CD4-positive, alpha-beta T cell treated with Interferon alpha-2 for 1 hour (primary cell): ENCODE results near the gene CDK17.

Source experiments
- DNase-seq, 2 donors: peaks; one replicate each; pipeline ENCODE4 v3.0.0-alpha.2; 2020 to 2022

The CDK17 gene

GRCh38 chr12:96314723-96315122 lies 85.5 kb downstream of the CDK17 start:
- DNase-seq, result no peak

DNA sequence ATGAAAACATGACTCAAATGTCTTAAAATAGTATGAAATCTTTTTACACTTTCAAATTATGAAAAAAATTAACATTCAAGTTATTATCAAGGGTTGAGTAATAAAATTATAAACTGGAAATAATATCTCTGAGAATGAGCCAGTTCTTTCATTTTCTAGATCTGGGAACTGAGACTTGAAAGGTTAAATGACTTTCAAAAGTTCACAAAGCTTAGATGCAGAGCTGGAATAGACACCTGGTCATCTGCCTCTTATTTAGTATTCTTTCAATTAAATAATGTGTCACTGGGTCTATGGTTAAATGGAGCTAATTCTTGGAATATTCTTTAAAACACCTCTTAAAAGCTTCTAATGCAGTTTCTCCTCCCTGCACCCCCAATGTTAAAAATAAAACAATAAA lies 86.6 kb downstream of the CDK17 start:
- no peak for DNase-seq

GRCh38 chr12:96311191-96311590 lies 89.0 kb downstream of the CDK17 start:
- DNase-seq, result no peak

DNA sequence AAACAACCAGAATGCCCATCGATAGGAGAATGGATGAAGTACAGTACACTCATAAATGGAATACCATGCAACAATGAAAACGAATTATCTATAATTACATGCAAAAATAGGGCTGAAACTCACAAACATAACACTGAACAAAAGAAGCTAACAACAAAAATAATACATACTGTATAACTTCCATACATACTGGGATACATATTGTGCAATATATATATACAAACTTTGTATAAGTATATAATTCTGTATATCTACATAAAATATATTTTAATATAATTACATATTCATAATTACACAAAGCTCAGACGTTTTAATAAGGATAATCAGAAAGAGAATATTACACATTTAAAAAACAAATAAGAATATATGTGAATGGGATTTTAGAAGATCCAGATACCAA lies 90.2 kb downstream of the CDK17 start:
- no peak for DNase-seq

- DNase-seq, result no peak
Measured at GRCh38 chr12:96308881-96309280, 91.4 kb downstream of the CDK17 start.

DNA sequence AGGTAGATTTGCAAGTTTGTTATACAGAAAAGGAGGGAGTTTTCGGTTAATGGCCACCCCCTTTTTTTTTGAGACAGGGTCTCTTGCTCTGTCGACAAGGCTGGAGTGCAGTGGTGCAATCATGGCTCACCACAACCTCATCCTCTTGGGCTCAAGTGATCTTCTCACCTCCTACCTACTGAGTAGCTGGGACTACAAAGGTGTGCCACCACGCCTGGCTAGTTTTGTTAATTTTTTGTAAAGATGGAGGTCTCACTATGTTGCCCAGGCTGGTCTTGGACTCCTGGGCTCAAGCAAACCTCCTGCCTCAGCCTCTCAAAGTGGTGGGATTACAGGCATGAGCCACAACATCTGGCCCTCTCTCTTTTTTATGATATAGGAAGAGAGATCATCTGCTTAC lies 94.6 kb downstream of the CDK17 start:
- DNase-seq, result no peak

DNA sequence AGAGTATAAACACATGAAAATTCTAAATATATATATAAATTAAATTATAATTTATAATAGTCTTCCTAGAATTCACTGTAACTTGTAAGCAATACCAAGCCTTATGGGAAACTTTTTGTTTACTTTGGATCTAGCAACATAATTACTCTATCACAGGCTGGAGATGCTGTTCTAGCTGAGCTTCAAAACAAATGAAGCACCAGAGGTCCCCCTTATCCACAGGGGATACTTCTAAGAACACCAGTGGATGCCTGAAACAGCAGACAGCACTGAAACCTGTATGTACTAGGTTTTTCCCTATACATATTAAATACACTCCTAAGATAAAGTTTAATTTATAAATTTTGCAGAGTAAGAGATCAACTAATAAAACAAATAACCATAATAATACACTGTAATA lies 96.6 kb downstream of the CDK17 start:
- no peak for DNase-seq

- no peak for DNase-seq
Measured at GRCh38 chr12:96302687-96303310, 97.4 kb downstream of the CDK17 start.

DNA sequence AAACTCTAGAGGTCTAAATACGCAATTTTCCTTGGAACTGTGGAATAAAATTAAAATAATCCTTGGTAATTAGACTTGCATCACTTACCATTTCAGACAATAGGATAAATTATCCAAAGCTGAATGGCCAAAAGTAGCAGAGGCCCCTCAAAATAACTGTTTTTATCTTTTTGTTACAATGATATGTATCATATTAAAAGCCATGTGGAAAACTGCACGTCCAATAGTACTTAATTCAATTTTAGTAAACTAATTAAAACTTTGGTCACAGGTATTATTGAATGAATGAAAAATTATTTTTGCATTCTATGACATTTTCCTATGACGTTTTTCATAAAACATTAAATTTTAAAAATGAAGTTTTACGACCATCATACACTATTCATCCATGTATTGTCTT lies 98.5 kb downstream of the CDK17 start:
- no peak for DNase-seq

DNA sequence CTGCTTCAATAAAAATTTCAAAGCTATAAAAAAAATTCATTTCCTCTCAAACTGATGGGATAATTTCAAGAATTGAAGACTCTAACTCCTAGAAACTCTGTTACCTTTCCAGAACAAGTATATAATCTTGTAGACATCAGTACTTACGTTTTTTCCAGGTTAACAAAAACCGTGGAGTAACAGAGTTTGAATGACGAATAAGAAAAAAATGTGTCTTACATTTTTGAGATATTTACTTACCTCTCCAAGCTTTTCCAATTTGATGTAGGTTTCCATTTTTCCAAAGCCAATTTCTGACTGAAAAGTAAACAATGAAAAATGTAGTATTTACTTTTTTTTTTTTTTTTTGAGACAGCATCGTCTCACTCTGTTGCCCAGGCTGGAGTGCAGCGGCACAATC lies 100.2 kb downstream of the CDK17 start:
- DNase-seq, result no peak

GRCh38 chr12:96297504-96297903 lies 102.7 kb downstream of the CDK17 start:
- DNase-seq, result no peak

GRCh38 chr12:96295532-96296160 lies 104.6 kb downstream of the CDK17 start:
- DNase-seq, result no peak

DNA sequence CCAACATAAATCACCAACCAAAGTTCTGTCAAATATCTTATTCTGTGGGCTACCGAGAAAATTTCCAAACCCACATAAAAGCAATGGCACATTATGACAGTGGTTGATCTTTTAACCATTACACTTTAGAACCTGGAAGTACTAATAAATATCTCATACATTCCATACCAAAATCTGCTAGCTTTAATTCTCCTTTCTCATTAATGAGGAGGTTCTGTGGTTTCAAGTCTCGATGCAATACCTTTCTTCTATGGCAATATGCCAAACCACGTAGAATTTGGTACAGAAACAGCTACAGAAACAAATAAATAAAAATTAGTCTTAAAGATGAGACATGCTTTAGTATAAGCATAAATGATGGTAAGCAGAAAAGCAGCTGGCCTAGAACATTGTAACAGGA lies 105.4 kb downstream of the CDK17 start:
- DNase-seq, result peak in 1 of 2 donors; percentile 42

GRCh38 chr12:96293093-96293492 lies 107.1 kb downstream of the CDK17 start:
- DNase-seq, result no peak

GRCh38 chr12:96289067-96289466 lies 111.2 kb downstream of the CDK17 start:
- DNase-seq, result no peak

- no peak for DNase-seq
Measured at GRCh38 chr12:96285158-96285557, 115.1 kb downstream of the CDK17 start.

DNA sequence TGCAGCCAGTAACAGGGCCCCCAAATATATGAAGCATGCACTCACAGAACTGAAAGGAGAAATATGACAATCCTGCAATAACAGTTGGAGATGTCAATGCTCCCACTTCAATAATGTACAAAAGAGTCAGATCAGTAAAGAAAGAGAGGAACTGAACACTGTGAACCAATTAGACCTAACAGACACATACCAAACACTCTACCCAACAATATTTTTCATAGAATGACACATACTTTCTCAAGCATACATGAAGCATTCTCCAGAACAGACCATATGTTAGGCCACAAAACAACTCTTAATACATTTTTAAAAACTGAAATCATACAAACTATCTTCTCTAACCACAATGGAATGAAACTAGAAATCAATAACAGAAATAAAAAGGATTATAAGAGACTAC lies 125.9 kb downstream of the CDK17 start:
- DNase-seq, result no peak

- DNase-seq, result no peak
Measured at GRCh38 chr12:96271469-96272199, 128.6 kb downstream of the CDK17 start.

DNA sequence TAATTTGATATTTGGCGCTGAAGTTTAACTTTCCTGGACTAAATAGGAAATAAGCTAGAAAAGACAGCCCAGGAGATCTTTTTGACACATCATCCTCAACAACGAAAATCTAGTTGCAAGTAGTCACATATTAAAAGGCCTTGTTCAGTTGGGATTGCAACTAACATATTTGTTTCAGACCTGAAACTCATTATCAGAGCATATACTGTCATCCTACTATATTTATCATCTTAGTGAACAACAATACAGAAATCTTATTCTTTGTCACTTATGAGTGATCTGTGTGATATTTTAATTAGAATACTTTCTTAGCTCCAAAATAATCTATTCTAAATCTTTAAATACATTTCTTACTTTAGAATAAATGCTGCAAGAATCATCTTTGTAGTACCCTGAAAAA lies 134.0 kb downstream of the CDK17 start:
- no peak for DNase-seq

DNA sequence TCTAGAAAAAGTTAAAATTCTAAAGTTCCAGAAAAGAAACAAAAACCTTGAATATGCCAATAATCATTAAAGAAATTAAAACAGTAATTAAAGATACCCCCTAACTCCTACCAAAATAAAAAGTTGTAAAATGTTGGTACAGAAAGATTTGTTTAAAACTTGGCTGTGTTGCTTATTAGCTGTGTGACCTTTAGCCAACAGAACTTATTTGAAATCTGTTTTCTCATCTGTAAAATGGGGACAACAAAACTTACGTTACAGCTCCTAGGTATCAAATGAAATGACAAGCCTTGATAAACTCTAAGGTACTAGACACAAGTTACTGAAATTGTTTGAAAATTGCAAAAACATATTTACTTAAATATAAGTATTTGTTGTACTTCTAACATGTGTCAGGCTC lies 134.4 kb downstream of the CDK17 start:
- DNase-seq, result no peak

- DNase-seq, result no peak
Measured at GRCh38 chr12:96265400-96265799, 134.8 kb downstream of the CDK17 start.

GRCh38 chr12:96263449-96263902 lies 136.8 kb downstream of the CDK17 start:
- no peak for DNase-seq

GRCh38 chr12:96261557-96261956 lies 138.7 kb downstream of the CDK17 start:
- no peak for DNase-seq

GRCh38 chr12:96260644-96261043 lies 139.6 kb downstream of the CDK17 start:
- DNase-seq, result no peak
